Adipocyte (in vitro differentiated cells): ENCODE measurements around the gene BAIAP2.

ENCODE experiments used
- DNase-seq: peaks from one replicate; pipeline ENCODE4 v3.0.0-alpha.2; 2015; ENCODE audit warnings: low read depth
- H3K27me3 ChIP-seq: replicated peaks from 2 replicates; pipeline ENCODE4 v1.7.0; 2013; ENCODE audit warnings: mild to moderate bottlenecking, low read length, moderate library complexity; ENCODE audit not compliant: control insufficient read depth, insufficient read depth
- H3K36me3 ChIP-seq: 2 replicates; pipeline ENCODE4 v1.7.0; 2013; ENCODE audit warnings: low read length, mild to moderate bottlenecking, moderate library complexity; ENCODE audit not compliant: control insufficient read depth, insufficient read depth, severe bottlenecking
- H3K4me1 ChIP-seq: 2 replicates; pipeline ENCODE4 v1.7.0; 2013; ENCODE audit warnings: mild to moderate bottlenecking, low read length, moderate library complexity; ENCODE audit not compliant: control insufficient read depth, insufficient read depth
- H3K4me3 ChIP-seq: 2 replicates; pipeline ENCODE4 v1.7.0; 2013; ENCODE audit warnings: mild to moderate bottlenecking, low read length, moderate library complexity
- H3K9ac ChIP-seq: 2 replicates; pipeline ENCODE4 v1.7.0; 2013; ENCODE audit warnings: mild to moderate bottlenecking, low read length, moderate library complexity
- H3K9me3 ChIP-seq: 2 replicates; pipeline ENCODE4 v1.7.0; 2013; ENCODE audit warnings: mild to moderate bottlenecking, low read length, moderate library complexity; ENCODE audit not compliant: control insufficient read depth

The BAIAP2 gene

DNA sequence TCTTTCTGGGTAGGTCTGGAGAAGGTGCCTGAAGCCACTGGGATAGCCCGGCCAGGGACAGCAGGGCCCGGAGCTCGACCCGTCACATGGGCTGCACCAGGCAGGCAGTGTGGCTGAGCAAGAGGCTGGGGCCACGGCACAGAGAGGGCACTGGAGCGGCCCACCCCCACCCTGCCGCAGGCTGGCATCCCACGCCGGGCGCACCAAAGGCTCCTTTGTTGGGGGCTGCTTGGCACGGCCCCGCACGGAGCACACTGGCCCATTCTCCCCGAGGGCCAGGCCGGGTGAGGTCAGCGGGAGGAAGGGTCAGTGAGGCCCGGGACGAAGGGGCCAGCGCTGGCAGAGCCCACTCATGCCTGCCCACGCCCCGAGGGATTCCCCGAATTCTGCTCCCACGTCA is 93.8 kb downstream of the BAIAP2 start:
- H3K9me3 ChIP-seq, result no peaks in the 10 kb centered on the region

DNA sequence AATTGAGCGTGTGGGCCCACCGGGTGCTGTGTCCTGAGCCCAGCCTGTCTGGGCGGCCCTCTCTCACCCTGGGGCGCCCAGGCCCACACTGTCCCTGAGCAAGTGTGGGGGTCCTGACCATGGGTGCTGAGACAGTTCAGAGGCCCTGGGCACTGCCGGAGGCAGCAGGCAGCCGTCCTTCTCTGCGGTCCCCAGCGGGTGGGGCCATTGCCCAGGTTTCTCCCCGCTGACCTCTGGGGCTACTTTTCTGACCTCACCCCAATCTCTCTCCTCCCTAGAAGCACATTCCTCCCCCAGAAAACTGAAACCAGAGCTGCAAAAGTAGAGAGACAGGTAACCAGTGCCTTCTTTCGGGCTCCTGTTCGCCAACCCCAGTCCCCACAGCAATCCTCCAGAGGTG is 94.3 kb downstream of the BAIAP2 start:
- DNase-seq, result no peak
- Histone ChIP-seq H3K36me3 (no peaks in the 10 kb centered on the region), H3K4me1 (no peaks in the 10 kb centered on the region), H3K9me3 (no peaks in the 10 kb centered on the region), H3K4me3 (no peak overlapping the region), H3K27me3 (peaks cover 6% of the 10 kb centered on the region), H3K9ac (no peak overlapping the region)

More for the DNA sequence above, 93.8 kb downstream of the BAIAP2 start:
- H3K4me1 ChIP-seq, result no peaks in the 10 kb centered on the region
- no peak overlapping the region for H3K9ac ChIP-seq
- no peak for DNase-seq
- peaks cover 3% of the 10 kb centered on the region for H3K27me3 ChIP-seq
- no peak overlapping the region for H3K4me3 ChIP-seq
- H3K36me3 ChIP-seq, result no peaks in the 10 kb centered on the region

DNA sequence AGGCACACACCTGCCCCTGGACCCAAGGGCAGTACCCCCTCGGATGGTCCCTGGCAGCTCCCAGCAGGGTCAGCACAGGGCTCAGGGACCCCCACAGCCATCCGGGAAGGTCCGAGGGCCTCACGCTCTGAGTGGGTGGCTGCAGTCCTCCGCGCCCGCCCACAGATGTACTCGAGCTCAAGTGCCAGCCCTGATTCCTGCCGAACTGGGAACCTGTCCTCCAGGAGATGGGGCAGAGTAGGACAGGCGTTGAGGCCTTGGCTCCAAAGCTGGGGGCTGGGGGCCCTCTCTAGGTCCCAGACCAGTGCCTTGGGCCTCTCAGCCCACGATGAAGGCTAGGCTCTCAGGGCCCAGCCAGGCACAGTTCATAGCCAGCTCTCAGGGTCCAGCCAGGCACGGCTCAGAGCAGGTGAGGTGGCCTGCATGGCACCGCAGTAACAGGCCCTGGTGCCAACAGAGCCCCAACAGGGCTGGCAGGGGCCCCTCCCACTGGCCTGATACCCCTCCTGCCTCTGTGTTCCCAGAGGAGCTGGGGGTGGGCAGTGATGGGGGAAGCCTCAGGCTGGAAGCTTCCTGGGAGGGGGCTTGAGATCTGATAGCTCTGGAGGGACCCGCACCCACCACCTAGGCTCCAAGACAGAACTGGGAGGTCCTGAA is 94.9 kb downstream of the BAIAP2 start:
- Histone ChIP-seq H3K36me3 (no peaks in the 10 kb centered on the region), H3K9me3 (no peaks in the 10 kb centered on the region), H3K4me1 (no peaks in the 10 kb centered on the region), H3K4me3 (no peak overlapping the region), H3K9ac (no peak overlapping the region), H3K27me3 (peaks cover 9% of the 10 kb centered on the region)
- no peak for DNase-seq

DNA sequence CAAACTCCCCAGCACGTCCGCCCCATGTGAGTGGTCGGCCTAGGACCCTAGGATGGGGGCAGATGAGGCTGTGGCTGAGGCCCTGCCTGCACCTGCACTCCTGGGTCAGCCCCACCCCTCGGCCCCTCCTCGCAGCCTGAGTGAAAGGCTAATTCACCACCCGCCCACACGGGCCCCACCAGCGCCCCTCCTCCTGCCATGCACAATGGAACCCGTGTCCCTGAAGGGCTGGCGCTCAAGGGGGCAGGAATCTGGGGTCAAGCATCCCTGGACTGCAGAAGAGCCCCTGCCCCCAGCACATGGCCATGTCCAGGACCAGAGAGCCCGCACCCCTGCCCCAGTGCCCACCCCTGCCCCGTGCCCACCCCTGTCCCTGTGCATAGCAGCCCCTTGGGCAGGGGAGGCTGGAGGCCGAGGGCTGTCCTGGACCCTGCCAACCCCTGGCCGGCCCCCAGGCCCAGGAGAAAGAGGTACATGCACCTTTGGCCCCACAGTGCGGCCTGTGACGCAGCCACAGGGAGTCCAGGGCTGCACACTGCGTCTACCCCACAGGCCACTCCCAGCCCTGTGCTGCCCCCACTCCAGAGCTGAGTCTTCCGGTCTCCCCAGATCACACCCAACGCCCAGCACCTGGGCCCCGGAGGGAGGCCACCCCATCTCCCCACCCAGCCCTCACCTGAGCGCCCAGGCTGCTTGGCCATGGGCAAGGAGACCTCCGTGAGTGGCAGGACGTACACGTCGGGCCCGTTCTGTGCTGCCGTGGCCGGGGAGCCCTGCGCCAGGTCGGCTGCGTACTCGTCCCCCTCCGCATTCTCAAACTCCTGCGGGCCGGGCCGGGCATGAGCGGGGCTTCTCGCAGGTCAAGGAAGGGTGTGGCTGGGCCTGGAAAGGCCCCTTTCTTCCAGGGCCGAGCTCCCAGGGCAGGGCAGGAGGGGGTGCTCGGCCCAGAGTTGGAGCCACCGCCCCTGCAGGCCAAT is 95.7 kb downstream of the BAIAP2 start:
- H3K36me3 ChIP-seq, result no peaks in the 10 kb centered on the region
- H3K9me3 ChIP-seq, result no peaks in the 10 kb centered on the region
- no peaks in the 10 kb centered on the region for H3K4me1 ChIP-seq
- H3K27me3 ChIP-seq, result peaks cover 15% of the 10 kb centered on the region
- no peak for DNase-seq
- no peak overlapping the region for H3K9ac ChIP-seq
- H3K4me3 ChIP-seq, result no peak overlapping the region

DNA sequence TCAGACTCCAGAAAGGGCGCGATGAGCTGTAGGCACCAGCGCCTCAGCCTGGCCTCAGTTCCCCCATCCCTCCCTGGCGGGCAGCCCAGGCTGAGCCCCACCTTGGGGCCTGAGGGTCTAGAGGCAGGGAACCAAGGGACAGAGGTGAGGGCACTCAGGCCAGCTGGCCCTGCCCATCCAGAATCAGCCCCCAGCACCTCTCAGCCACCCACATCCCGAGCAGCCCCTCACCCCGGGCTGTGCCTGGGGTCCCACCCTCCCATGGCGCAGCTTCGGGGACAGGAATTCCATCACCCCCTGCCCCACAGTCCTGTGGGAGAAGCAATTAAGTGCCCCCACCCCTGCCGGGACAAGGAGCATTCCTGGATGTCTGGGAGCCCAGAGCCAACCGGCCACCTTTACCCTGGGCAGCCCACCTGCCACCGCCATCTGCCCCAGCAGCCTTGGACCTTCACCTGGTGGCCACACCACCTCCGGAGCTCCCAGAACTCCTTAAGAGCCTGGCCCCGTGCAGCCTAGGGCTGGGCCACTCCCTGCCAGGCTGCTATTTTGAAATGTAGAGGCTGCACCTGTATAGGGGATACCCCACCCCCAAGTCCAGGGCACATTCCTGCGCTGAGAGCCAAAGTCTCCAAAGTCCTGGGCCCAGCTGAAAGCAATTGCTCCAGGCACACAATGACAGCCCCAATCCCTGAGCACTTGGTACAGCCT is 96.7 kb downstream of the BAIAP2 start:
- no peak overlapping the region for H3K4me3 ChIP-seq
- H3K27me3 ChIP-seq, result peaks cover 19% of the 10 kb centered on the region
- H3K4me1 ChIP-seq, result no peaks in the 10 kb centered on the region
- no peak overlapping the region for H3K9ac ChIP-seq
- no peaks in the 10 kb centered on the region for H3K9me3 ChIP-seq
- DNase-seq, result no peak
- no peaks in the 10 kb centered on the region for H3K36me3 ChIP-seq

DNA sequence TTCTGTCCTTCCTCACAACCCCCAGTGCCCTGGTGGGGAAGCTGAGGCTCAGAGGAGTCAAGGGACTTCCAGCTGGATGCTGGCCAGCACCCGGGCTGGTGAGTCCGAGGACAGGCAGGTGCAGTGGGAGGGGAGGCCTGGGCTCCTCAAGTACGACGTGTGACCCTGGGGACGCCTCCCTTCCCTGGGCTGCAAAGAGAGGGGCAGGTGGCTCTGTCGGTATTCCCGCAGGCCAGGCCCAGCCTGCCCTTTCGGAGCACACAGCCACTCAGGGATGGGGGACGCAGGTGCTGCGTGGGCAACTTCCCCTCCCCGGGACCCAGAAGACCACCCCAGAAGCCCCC is 97.2 kb downstream of the BAIAP2 start:
- Histone ChIP-seq H3K36me3 (no peaks in the 10 kb centered on the region), H3K4me1 (no peaks in the 10 kb centered on the region), H3K27me3 (peaks cover 19% of the 10 kb centered on the region), H3K9ac (no peak overlapping the region), H3K4me3 (no peak overlapping the region), H3K9me3 (no peaks in the 10 kb centered on the region)
- no peak for DNase-seq

DNA sequence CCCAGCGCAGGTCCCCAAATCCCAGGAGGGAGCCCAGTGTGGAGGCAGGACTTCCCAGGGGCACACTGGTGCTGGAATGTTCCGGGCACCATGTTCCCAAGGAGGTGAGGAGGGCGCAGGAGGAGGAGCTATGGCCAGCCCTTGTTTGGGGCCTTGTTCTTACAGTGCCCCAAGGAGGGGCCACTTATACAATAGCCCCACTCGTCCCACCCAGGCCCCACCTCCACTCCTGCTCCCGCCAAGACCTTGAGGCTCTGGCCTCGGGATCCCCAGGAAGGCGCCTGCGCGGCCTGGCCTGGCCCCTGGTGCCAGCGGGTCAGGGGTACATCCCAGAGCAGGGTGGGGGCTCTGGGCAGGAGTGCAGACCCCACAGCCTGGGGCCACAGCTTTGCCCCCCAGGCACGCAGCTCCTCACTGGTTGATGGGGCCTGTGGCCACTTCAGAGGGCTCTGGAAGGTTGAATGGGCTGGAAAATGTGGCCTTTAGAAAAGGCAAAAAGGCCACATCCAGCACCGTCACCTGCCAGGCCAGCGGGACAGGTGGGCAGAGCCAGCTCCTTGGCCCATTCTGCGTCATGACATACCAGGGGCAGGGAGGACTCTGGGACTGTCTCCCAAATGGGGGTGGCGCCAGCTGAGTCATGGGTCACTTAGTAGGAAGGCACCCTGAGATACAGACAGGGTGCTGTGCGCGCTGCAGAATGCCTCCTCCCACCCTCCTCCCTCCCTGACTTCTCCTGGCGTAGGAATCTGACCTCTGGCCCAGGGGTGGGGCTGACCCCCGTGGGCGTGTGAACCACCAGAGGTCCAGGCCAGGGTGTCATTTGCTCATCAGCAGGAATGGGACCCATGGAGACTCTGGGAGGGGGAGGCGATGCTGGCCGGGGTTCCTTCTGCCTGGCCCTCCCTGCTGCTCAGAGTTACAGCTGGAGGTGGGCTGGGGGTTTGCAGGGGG is 98.1 kb downstream of the BAIAP2 start:
- no peaks in the 10 kb centered on the region for H3K4me1 ChIP-seq
- H3K4me3 ChIP-seq, result no peak overlapping the region
- H3K9ac ChIP-seq, result no peak overlapping the region
- H3K9me3 ChIP-seq, result no peaks in the 10 kb centered on the region
- peaks cover 19% of the 10 kb centered on the region for H3K27me3 ChIP-seq
- no peaks in the 10 kb centered on the region for H3K36me3 ChIP-seq
- DNase-seq, result no peak

DNA sequence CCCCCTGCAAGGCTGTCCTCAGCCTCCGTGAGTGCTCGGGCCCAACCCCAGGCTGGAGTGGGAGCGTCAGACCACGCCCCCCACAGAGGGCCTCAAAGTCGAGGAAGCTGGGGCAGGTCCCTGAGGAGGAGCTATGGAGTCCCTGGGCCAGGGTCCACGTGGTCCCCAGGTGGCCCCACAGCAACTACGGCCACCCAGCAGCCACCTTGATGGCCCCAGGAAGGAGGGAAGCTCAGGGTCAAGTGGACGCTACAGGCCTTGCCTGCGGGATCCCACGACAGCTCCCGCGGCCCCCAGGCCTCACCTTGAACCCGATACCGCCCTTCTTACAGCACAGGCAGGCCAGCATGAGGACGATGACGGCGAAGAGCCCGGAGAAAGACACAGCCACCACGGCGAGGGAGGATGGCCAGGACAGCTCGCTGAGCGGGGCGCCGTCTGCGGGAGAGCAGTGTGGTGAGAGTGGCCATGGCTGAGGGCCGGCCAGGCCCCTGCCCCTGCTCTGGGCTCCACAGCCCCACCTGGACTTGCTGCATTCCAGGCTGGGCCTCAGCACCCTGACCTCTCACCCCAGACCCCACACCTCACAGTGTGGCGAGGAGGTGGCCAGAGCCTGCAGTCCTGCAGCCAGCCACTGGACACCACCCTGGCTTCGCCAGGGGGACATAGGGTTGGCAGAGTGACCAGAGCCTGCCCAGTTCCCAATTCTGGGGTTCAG is 99.3 kb downstream of the BAIAP2 start:
- Histone ChIP-seq H3K9me3 (no peaks in the 10 kb centered on the region), H3K36me3 (no peaks in the 10 kb centered on the region), H3K4me1 (no peaks in the 10 kb centered on the region), H3K9ac (no peak overlapping the region), H3K27me3 (peaks cover 19% of the 10 kb centered on the region), H3K4me3 (no peak overlapping the region)
- no peak for DNase-seq

DNA sequence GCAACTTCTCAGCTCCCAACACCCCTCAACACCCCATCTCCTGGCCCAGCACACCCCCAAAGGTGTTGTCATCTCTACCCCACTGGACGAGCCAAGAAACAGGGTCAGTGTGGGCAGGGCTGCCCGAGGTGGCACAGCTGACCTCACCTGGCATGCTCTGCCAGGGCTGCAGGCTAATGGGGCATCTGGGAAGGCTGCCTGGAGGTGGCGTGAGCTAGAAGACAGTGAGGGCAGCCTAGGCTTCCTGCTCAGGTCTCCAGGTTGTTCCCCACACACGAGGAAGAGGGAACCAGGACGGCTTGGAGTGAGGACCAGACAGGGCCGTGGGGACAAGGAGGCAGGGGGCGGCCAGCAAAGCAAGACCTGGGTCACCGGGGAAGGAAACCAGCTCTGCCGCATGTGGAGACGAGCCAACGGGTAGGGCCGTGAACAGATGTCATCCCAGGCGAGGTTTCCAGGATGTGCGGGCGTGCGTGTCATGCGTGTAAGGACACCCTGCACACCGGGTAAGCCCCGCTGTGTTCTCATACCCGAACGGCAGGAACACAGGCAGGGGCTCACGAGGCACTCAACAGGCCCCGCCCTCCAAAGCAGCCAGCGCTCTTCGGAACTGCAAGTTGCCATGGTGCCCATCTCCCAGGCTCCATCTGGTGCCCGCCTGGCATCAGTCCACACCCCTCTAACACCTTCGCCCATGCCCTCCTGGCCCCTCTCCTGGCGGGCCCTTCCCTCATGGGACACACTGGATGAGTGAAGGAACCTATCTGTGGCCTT is 100.7 kb downstream of the BAIAP2 start:
- H3K4me1 ChIP-seq, result no peaks in the 10 kb centered on the region
- DNase-seq, result no peak
- no peak overlapping the region for H3K4me3 ChIP-seq
- H3K9ac ChIP-seq, result no peak overlapping the region
- H3K27me3 ChIP-seq, result peaks cover 30% of the 10 kb centered on the region
- H3K9me3 ChIP-seq, result no peaks in the 10 kb centered on the region
- H3K36me3 ChIP-seq, result no peaks in the 10 kb centered on the region

DNA sequence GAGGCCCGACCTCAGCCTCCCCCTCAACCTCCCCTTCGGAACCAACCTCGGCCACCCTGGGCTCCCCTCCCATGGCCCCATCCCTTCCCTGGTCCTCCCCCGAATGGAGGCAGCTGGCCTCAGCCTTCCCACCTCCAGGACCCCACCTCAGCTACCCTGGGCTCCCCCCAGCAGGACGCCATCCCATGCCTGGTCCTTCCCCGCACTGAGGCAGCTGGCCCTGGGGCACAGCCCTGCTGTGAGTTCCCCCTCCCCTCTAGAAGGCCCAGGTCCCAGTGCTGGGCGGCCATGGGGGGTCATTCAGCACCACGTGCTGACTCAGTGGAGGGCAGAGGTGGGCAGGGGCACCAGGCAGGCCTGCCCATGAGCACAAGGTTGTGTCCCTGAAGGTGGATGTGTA is 101.4 kb downstream of the BAIAP2 start:
- Histone ChIP-seq H3K27me3 (peaks cover 30% of the 10 kb centered on the region), H3K9me3 (no peaks in the 10 kb centered on the region), H3K4me1 (no peaks in the 10 kb centered on the region), H3K4me3 (no peak overlapping the region), H3K36me3 (no peaks in the 10 kb centered on the region), H3K9ac (no peak overlapping the region)
- no peak for DNase-seq
